BJ (cell line): Measurements from ENCODE around the gene PTPRG. TPM values are rescaled to one million over a fixed set of nuclear protein-coding genes. Genes with fewer than 3 reads are reported as not detected.

Source experiments
- CTCF ChIA-PET: fragments of 350-600 bp; formaldehyde crosslinking; extraction: SDS; loops from one replicate; lab custom pipeline; 2021; ENCODE audit warnings: antibody characterized with exemption, inconsistent platforms; lab: Yijun Ruan, JAX
- POLR2A ChIA-PET: fragments of 300-600 bp; sonication (Branson Sonifier 250); formaldehyde crosslinking; extraction: SDS; loops from one replicate; lab custom pipeline; 2021; ENCODE audit warnings: antibody characterized with exemption; lab: Charles Lee
- DNase-seq: peaks from one replicate; pipeline ENCODE4 v3.0.0-alpha.2; 2011; ENCODE audit warnings: low read depth
- H3K27me3 ChIP-seq: 2 replicates; pipeline ENCODE4 v1.6.0; 2011; ENCODE audit warnings: low read length; ENCODE audit not compliant: control insufficient read depth, insufficient read depth
- H3K36me3 ChIP-seq: 2 replicates; pipeline ENCODE4 v1.5.1; 2011; ENCODE audit warnings: low read length; ENCODE audit not compliant: control insufficient read depth, insufficient read depth
- H3K4me3 ChIP-seq: 2 replicates; pipeline ENCODE4 v1.5.1; 2011; ENCODE audit warnings: low read depth, mild to moderate bottlenecking, control low read depth, low read length
- CTCF ChIP-seq: IDR thresholded peaks from 2 replicates; pipeline ENCODE4 v1.5.1; 2011; ENCODE audit warnings: low read depth, mild to moderate bottlenecking, control low read depth, inconsistent platforms, low read length, moderate library complexity; ENCODE audit not compliant: insufficient read depth
- polyA plus RNA-seq: library from polyadenylated mRNA; depleted of rRNA; stranded (reverse); fragments of >200 nt; gene quantifications from 2 replicates; pipeline ENCODE4 v1.2.3, GENCODE V29; 2011

Gene PTPRG
- polyA plus RNA-seq, 1 experiment, result 20.8 TPM

- DNase-seq, result no peak
- H3K4me3 ChIP-seq, result no peak overlapping the region
- CTCF ChIA-PET, result no interaction called here
- POLR2A ChIA-PET, result interaction anchor here (0.5 kb wide), 1 partner anchor 52 kb away, joined by 6 read pairs; the partner anchor contains the start of gene PTPRG
- H3K36me3 ChIP-seq, result no peaks in the 10 kb centered on the region; the same call in 1 of the 2 replicates
- TF ChIP-seq CTCF, result no peak
- no peaks in the 10 kb centered on the region for H3K27me3 ChIP-seq
These were observed 52.3 kb downstream of the PTPRG start for GRCh38 chr3:61613666-61614065.

GRCh38 chr3:61615643-61616042, 54.3 kb downstream of the PTPRG start:
- TF ChIP-seq CTCF, result no peak
- ChIA-PET POLR2A (no interaction called here), CTCF (no interaction called here)
- Histone ChIP-seq H3K36me3 (no peaks in the 10 kb centered on the region; the same call in 1 of the 2 replicates), H3K4me3 (no peak overlapping the region), H3K27me3 (no peaks in the 10 kb centered on the region)
- no peak for DNase-seq

GRCh38 chr3:61616586-61616985, 55.2 kb downstream of the PTPRG start:
- Histone ChIP-seq H3K4me3 (no peak overlapping the region), H3K36me3 (no peaks in the 10 kb centered on the region; the same call in 1 of the 2 replicates), H3K27me3 (no peaks in the 10 kb centered on the region)
- no peak for TF ChIP-seq CTCF
- POLR2A ChIA-PET, result no interaction called here
- DNase-seq, result no peak
- CTCF ChIA-PET, result no interaction called here

- CTCF ChIA-PET, result no interaction called here
These were observed 55.7 kb downstream of the PTPRG start for GRCh38 chr3:61617041-61617440.

GRCh38 chr3:61617651-61618050, 56.3 kb downstream of the PTPRG start:
- TF ChIP-seq CTCF, result no peak
- CTCF ChIA-PET, result no interaction called here
- Histone ChIP-seq H3K27me3 (no peaks in the 10 kb centered on the region), H3K36me3 (no peaks in the 10 kb centered on the region; the same call in 1 of the 2 replicates), H3K4me3 (no peak overlapping the region)
- POLR2A ChIA-PET, result no interaction called here
- no peak for DNase-seq

More at GRCh38 chr3:61617041-61617440, 55.7 kb downstream of the PTPRG start:
- no peaks in the 10 kb centered on the region for H3K27me3 ChIP-seq
- no peak for DNase-seq
- no peaks in the 10 kb centered on the region; the same call in 1 of the 2 replicates for H3K36me3 ChIP-seq
- POLR2A ChIA-PET, result no interaction called here
- no peak overlapping the region for H3K4me3 ChIP-seq
- TF ChIP-seq CTCF, result no peak
